Measurements from ENCODE around the gene NUAK2.

- no peak for TF ChIP-seq POLR2AphosphoS5 (IDR thresholded peaks at IDR 0.05; ENCODE audit: borderline replicate concordance, low read depth, low read length)
- no peak for TF ChIP-seq EZH2 (IDR thresholded peaks at IDR 0.05)
- TF ChIP-seq FOXP2 (optimal IDR thresholded peaks at IDR 0.05; ENCODE audit: control extremely low read depth, extremely low read length, insufficient read depth) = no peak
Measured at GRCh38 chr1:205301205-205301821, 20.2 kb downstream of the NUAK2 start.
